ENCODE data around the gene OR9G1.
"Not testable (repeated sequence)": the region's sequence is repeated elsewhere in the genome, so short reads cannot be mapped to it uniquely, and the experiment has no call there.

Gene OR9G1
- total RNA-seq: 0 reads per million in 3 experiments

GRCh38 chr11:56698795-56699194, at the start of gene OR9G1:
OR9G1 (plus strand) TSS chr11:56699095; CDS start chr11:56700388, 1,293 bp downstream.
- DNase-seq: no peak

- no peak for DNase-seq
Observed at GRCh38 chr11:56659755-56660154, 39.1 kb upstream of the OR9G1 start.

DNA sequence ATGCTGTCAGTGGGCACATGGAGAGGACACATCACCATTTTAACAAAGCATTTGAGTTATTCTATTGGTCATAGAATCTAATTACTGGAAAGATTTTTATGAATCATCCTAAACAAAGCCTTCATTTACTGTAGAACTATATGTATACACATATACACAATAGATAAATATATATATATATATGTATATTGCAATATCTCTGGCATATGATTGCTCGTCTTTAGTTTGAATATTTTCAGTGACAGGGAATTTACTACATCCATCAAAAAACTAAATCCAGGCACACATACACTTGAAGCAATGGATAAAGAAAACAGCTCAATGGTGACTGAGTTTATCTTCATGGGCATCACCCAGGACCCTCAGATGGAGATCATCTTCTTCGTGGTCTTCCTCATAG, 35.5 kb upstream of the OR9G1 start, which contains the start of gene OR5AR1:
OR5AR1 (plus strand) TSS at position 301 of the 400 bp plus-strand sequence; CDS start at position 301, 0 bp downstream.
- no peak for DNase-seq

DNA sequence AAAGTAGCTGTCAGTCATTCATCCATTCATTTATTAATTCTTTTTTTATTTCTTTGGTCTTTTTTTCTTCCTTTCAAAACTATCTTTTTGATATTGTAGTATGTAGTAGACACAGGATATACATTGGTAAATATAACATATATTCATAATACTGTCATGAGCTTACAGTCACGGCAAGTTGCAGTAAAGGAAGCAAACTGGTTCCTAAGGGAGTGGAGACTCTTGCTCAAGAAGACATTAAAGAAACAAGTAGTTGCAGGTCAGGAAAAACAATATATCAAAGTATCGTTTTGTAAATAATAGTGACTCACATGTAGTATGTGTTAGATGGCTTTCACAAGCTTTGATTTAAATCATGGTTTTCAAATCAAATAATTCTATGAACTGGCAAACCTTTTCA, 27.9 kb upstream of the OR9G1 start:
- no peak for DNase-seq

GRCh38 chr11:56688554-56689100, 10.3 kb upstream of the OR9G1 start:
- no peak for DNase-seq

DNA sequence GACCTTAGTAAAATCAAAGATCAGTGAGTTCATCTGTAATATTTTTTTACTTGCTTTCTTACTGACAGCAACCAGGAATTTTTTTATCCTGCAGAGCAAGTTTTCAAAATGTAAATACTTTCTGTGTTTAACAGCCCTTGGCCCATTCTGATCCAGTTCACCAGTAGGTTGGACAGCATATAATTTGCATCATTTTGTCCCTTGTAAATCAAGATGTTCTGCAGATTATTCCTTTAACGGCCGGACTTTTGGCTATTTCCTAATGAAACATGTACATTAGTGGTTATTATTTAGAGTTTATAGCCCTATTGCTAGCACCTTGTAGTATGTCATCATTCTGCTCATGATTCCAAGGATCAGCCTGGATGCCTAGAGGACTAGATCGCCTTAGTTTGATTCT, 7.7 kb upstream of the OR9G1 start:
- not testable (repeated sequence) for DNase-seq

DNA sequence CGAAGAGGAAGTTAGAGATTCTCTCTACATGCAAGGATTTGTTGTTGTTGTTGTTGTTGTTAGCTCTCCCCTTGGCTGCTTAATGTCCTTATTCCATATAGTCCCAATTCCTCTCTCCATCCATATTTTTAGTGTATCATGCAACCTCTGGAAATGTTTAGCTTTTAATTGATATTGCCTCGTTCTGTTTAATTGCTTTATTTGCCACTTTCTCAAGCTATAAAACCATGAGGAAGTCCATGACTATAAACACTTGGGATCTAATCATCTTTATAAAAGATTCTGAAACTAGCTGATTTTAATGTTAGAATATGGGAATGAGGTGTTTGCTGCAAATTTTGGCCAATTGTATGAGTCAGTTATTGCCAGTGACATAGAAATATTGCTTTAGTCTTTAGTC, 5.5 kb upstream of the OR9G1 start:
- DNase-seq: no peak

- no peak for DNase-seq
Observed at GRCh38 chr11:56700242-56700913, 1.5 kb downstream of the OR9G1 start.

GRCh38 chr11:56700914-56701485, 2.1 kb downstream of the OR9G1 start:
- no peak for DNase-seq

DNA sequence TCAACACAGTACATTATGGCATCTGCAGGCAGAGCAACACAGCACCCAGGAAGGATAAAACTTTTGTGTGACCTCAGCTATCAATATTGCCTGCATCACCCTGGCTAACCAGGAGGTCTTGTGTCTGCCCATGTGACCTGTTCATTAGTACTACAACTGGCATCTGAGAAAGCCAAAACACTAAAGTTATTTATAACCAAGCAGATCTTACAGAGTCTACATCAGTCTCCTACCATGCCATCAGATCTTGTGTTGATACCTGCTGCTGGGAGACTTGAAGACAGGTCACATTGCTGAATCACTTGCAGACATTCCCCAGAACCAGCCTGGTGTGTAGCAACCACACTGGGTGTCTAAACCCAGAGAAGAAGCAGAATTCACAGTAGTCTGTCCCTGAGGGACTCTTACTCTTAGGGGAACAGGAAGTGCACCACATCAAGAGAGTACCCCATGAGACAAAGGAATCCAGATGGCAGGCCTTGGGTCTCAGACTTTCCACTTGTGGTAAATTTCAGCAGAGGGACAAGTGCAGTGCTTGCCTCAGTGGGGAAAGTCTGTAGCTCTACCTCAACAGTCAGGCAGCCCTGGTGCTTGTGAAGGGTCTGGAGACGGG, 7.0 kb downstream of the OR9G1 start:
- DNase-seq: no peak

DNA sequence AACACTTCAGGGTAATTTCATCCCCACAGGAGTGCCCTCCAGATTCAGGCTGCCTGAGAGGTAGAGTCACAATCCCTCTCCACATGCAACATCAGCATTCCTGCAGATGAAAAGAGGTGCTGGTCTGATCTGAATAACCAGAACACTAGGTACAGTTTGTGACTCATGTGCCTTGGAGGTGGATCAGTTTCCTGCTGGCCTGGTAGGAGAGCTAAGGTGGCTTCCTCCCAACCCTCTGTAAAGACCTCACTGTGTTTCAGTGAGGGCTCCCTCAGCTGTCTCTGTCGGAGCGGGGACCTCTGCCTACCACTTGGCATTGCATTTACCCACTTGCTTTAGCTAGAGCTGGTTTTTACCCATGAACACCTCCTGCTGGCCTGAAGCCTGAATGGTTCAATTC, 7.6 kb downstream of the OR9G1 start:
- DNase-seq: no peak

- no peak for DNase-seq
Observed at GRCh38 chr11:56714206-56714605, 15.3 kb downstream of the OR9G1 start.

GRCh38 chr11:56716379-56716854, 17.5 kb downstream of the OR9G1 start:
- no peak for DNase-seq

DNA sequence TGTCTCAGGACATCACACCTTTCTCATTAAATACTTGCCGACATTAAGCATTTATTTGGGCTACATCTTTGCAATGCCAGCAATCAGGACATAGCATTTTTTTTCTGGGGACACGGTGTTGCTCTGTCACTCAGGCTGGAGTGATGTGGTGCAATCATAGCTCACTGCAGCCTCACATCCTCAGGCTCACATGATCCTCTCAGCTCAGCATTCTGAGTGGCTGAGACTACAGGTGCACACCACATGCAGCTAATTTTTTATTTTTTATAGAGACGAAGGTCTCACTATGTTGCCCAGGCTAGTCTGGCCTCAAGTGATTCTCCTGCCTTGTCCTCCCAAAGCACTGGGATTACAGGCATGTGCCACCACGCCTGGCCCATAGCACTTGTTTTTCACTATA, 21.6 kb downstream of the OR9G1 start:
- DNase-seq: no peak

- no peak for DNase-seq
Observed at GRCh38 chr11:56740107-56740506, 41.2 kb downstream of the OR9G1 start.

DNA sequence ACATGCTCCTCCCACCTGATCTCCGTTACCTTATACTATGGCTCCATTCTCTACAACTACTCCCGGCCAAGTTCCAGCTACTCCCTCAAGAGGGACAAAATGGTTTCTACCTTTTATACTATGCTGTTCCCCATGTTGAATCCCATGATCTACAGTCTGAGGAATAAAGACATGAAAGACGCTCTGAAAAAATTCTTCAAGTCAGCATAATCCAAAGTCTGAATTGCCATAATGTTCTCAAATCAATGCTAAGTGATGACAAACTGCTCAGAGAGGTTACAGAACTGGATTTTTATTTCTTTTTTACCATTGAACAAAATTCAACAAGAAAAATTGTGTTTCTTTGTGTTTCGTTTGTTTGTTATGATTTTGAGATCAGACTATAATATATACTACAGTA, 42.0 kb downstream of the OR9G1 start:
- DNase-seq: no peak

- DNase-seq: no peak
Observed at GRCh38 chr11:56748597-56748996, 49.7 kb downstream of the OR9G1 start, which contains the start of gene OR9G4. OR9G4 (minus strand) TSS chr11:56748697; CDS start chr11:56743766, 4,931 bp downstream.

DNA sequence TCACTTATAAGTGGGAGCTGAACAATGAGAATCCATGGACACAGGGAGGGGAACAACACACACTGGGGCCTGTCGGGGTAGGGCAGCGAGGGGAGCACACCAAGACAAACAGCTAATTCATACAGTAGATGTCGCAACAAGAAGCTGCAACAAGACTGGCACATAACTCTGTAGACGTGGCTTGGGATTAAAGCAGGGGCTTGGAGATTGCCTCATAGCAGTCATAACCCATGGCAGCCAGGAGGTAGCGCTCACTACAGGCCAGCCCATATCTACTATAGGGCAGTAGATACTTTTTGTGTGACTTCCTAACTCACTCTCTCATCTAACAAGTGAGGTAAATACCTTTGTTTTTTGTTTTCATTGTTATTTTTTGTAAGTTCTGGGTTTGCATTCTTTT, 51.3 kb downstream of the OR9G1 start:
- DNase-seq: no peak

DNA sequence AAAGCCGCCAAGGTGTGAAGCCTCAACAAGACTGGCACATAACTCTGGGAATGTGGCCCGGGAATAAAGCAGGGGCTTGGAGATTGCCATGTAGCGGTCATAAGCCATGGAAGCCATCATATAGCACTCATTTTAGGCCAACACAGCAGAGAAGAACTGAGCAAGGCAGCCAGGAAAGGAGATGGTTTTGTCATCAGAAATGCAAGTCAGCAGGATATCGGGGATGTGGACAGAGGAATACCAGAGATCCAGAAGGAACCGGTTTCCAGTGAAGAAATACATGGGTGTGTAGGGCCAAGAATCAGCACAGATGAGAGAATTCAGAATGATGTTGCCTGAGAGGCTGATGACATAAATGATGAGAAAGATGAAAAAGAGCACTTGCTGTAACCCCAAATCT, 52.6 kb downstream of the OR9G1 start:
- DNase-seq: no peak

All from central memory CD4-positive, alpha-beta T cell (primary cell).